ENCODE results near the gene INSR. TPM values are rescaled to one million over a fixed set of nuclear protein-coding genes. Genes with fewer than 3 reads are reported as not detected.

INSR gene
- total RNA-seq, 1 donor from 2014 or later: 18.0 TPM

- no peak overlapping the region for H3K4me3 ChIP-seq (ENCODE audit: low read depth, low read length)
- DNase-seq (ENCODE audit: low read depth): no peak
- no peak for TF ChIP-seq CTCF (conservative IDR thresholded peaks at IDR 0.05; ENCODE audit: low read depth, low read length)
Measured at GRCh38 chr19:7266832-7267231, 27.4 kb downstream of the INSR start.

GRCh38 chr19:7265963-7266362 lies 28.3 kb downstream of the INSR start:
- no peak for DNase-seq (ENCODE audit: low read depth)
- TF ChIP-seq CTCF (conservative IDR thresholded peaks at IDR 0.05; ENCODE audit: low read depth, low read length): no peak
- no peak overlapping the region for H3K4me3 ChIP-seq (ENCODE audit: low read depth, low read length)

GRCh38 chr19:7264858-7265257 lies 29.4 kb downstream of the INSR start:
- DNase-seq (ENCODE audit: low read depth): no peak
- TF ChIP-seq CTCF (conservative IDR thresholded peaks at IDR 0.05; ENCODE audit: low read depth, low read length): no peak

GRCh38 chr19:7263521-7263920 lies 30.7 kb downstream of the INSR start:
- TF ChIP-seq CTCF (conservative IDR thresholded peaks at IDR 0.05; ENCODE audit: low read depth, low read length): no peak
- no peak overlapping the region for H3K4me3 ChIP-seq (ENCODE audit: low read depth, low read length)
- no peak for DNase-seq (ENCODE audit: low read depth)

More at GRCh38 chr19:7264858-7265257, 29.4 kb downstream of the INSR start:
- H3K4me3 ChIP-seq (ENCODE audit: low read depth, low read length): no peak overlapping the region

DNA sequence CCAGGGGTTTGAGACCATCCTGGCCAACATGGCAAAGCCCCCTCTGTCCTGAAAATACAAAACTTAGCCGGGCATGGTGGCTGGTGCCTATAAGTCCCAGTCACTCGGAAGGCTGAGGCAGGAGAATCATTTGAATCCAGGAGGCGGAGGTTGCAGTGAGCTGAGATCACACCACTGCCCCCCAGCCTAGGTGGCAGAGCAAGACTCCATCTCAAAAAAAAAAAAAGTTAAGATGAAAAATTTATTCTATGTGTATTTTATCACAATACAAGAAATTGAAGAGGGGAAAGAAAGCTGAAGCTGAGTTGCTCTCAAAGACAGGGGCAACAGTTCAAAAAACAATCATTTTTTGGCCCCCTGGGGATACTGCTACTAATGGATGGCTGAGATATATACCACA lies 31.1 kb downstream of the INSR start:
- no peak for DNase-seq (ENCODE audit: low read depth)
- no peak for TF ChIP-seq CTCF (conservative IDR thresholded peaks at IDR 0.05; ENCODE audit: low read depth, low read length)
- H3K4me3 ChIP-seq (ENCODE audit: low read depth, low read length): no peak overlapping the region

GRCh38 chr19:7262470-7262869 lies 31.7 kb downstream of the INSR start:
- TF ChIP-seq CTCF (conservative IDR thresholded peaks at IDR 0.05; ENCODE audit: low read depth, low read length): no peak
- H3K4me3 ChIP-seq (ENCODE audit: low read depth, low read length): no peak overlapping the region
- DNase-seq (ENCODE audit: low read depth): no peak

DNA sequence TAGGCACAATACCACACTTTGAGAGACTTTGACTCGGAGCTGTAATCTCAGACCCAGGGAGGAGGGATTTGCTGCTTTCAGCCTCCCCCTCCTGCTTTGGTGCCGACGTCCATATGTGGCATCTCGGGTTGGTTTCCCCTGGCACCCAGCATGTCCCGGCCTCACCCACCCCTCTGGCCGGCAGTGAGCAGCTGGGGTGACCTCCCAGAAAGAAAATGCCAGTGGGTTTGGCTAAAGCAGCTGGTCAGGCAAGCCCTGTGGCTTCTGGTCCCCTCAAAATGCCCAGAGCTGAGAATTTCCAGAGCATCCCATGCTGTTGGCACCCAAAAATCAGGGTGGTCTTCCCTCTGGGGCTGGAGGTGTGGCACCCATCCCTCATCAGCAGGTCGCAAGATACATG lies 34.1 kb downstream of the INSR start:
- no peak overlapping the region for H3K4me3 ChIP-seq (ENCODE audit: low read depth, low read length)
- no peak for TF ChIP-seq CTCF (conservative IDR thresholded peaks at IDR 0.05; ENCODE audit: low read depth, low read length)
- no peak for DNase-seq (ENCODE audit: low read depth)
